Measurements from ENCODE around the gene PTPRR. TPM values are rescaled to one million over a fixed set of nuclear protein-coding genes. Genes with fewer than 3 reads are reported as not detected.

The PTPRR gene
- total and polyA plus RNA-seq, 10 of the 15 experiments (the other 5 are each of a cell fraction or from before 2014, with no cell fraction given), result 0.14 to 3.1 (median 0.42) TPM

- ChIA-PET SMC1A (ENCODE audit: uncharacterized antibody, unreplicated experiment) (no interaction called here), POLR2A (no interaction called here), CTCF (no interaction called here), RAD21 (ENCODE audit: unreplicated experiment) (no interaction called here)
- no peaks in the 10 kb centered on the region for H3K27me3 ChIP-seq (replicated peaks in 1 of 2; ENCODE audit: control insufficient read depth in 2 of 2, insufficient read depth in 2 of 2, low read length in 1 of 2)
- no peak overlapping the region for H2AFZ ChIP-seq (ENCODE audit: control insufficient read depth, low read depth, low read length)
- H3K9me3 ChIP-seq (replicated peaks; ENCODE audit: control insufficient read depth, insufficient read depth, low read length), result no peaks in the 10 kb centered on the region
- in situ Hi-C loops (cut with MboI) (no loop called here), intact Hi-C loops (cut with micrococcal nuclease; ENCODE audit: unreplicated experiment) (no loop called here)
- H3K79me2 ChIP-seq (ENCODE audit: control insufficient read depth, insufficient read depth, low read length), result no peaks in the 10 kb centered on the region
- H4K20me1 ChIP-seq (ENCODE audit: control insufficient read depth, insufficient read depth), result no peaks in the 10 kb centered on the region
- no peak overlapping the region for H3K4me3 ChIP-seq
- ATAC-seq (no peak), FAIRE-seq (no peak), DNase-seq (ENCODE audit: low read depth, low spot score) (no peak)
- no TSS peak for BruUV-seq (replicated peaks)
- TF ChIP-seq SREBF2 (IDR thresholded peaks at IDR 0.05; ENCODE audit: low read length) (no peak), BHLHE40 (IDR thresholded peaks at IDR 0.05; ENCODE audit: borderline replicate concordance in 1 of 2, low read depth in 2 of 2, low read length in 1 of 2) (no peak), NKRF (conservative IDR thresholded peaks at IDR 0.05) (no peak), CBX5 (IDR thresholded peaks at IDR 0.05; ENCODE audit: low read depth) (no peak), SMAD5 (IDR thresholded peaks at IDR 0.05; ENCODE audit: low read depth) (no peak), CHD4 (IDR thresholded peaks at IDR 0.05) (no peak)
- no peak overlapping the region for H3K4me2 ChIP-seq (ENCODE audit: control insufficient read depth, insufficient read depth)
- H3K9ac ChIP-seq (ENCODE audit: control insufficient read depth, insufficient read depth, low read length), result no peak overlapping the region
- H3K4me1 ChIP-seq (ENCODE audit: control insufficient read depth, insufficient read depth, low read length), result no peaks in the 10 kb centered on the region
- 85% methylated on average over 1 of the region's 1 CpG for WGBS (ENCODE audit: insufficient coverage, insufficient replicate concordance, low lambda C conversion rate, missing lambda C conversion rate)
- H3K36me3 ChIP-seq (ENCODE audit: control insufficient read depth in 2 of 2, insufficient read depth in 2 of 2, low read length in 1 of 2), result no peaks in the 10 kb centered on the region
- no peak overlapping the region for H3K27ac ChIP-seq (ENCODE audit: control insufficient read depth, insufficient read depth)
Observed at GRCh38 chr12:70652451-70652850, 268.1 kb downstream of the PTPRR start.

- no peak for FAIRE-seq
- Histone ChIP-seq H3K27me3 (replicated peaks in 1 of 2; ENCODE audit: control insufficient read depth in 2 of 2, insufficient read depth in 2 of 2, low read length in 1 of 2) (no peaks in the 10 kb centered on the region), H3K9me3 (replicated peaks; ENCODE audit: control insufficient read depth, insufficient read depth, low read length) (no peaks in the 10 kb centered on the region), H3K4me1 (ENCODE audit: control insufficient read depth, insufficient read depth, low read length) (no peaks in the 10 kb centered on the region), H3K36me3 (ENCODE audit: control insufficient read depth in 2 of 2, insufficient read depth in 2 of 2, low read length in 1 of 2) (no peaks in the 10 kb centered on the region), H3K4me2 (ENCODE audit: control insufficient read depth, insufficient read depth) (no peak overlapping the region), H2AFZ (ENCODE audit: control insufficient read depth, low read depth, low read length) (no peak overlapping the region), H3K4me3 (no peak overlapping the region), H4K20me1 (ENCODE audit: control insufficient read depth, insufficient read depth) (no peaks in the 10 kb centered on the region), H3K79me2 (ENCODE audit: control insufficient read depth, insufficient read depth, low read length) (no peaks in the 10 kb centered on the region), H3K9ac (ENCODE audit: control insufficient read depth, insufficient read depth, low read length) (no peak overlapping the region), H3K27ac (ENCODE audit: control insufficient read depth, insufficient read depth) (no peak overlapping the region)
- DNase-seq (ENCODE audit: low read depth, low spot score), result no peak
- BruUV-seq (replicated peaks), result no TSS peak
- ChIA-PET SMC1A (ENCODE audit: uncharacterized antibody, unreplicated experiment) (no interaction called here), RAD21 (ENCODE audit: unreplicated experiment) (no interaction called here), POLR2A (no interaction called here), CTCF (no interaction called here)
- WGBS (ENCODE audit: insufficient coverage, insufficient replicate concordance, low lambda C conversion rate, missing lambda C conversion rate), result 4% methylated on average over 2 of the region's 2 CpGs
- intact Hi-C loops (cut with micrococcal nuclease; ENCODE audit: unreplicated experiment), result no loop called here
- no peak for ATAC-seq
- in situ Hi-C loops (cut with MboI), result no loop called here
- TF ChIP-seq SMC3 (IDR thresholded peaks at IDR 0.05; ENCODE audit: borderline replicate concordance, low read length), result no peak
- no peak for TF ChIP-seq SREBF1 (IDR thresholded peaks at IDR 0.05; ENCODE audit: low read length)
- no peak for TF ChIP-seq POLR2AphosphoS2 (IDR thresholded peaks at IDR 0.05; ENCODE audit: low read depth, low read length)
- TF ChIP-seq MXI1 (IDR thresholded peaks at IDR 0.05; ENCODE audit: low read depth, low read length), result no peak
- TF ChIP-seq SIN3A (IDR thresholded peaks at IDR 0.05; ENCODE audit: low read depth, low read length), result no peak
- TF ChIP-seq EGR1 (IDR thresholded peaks at IDR 0.05; ENCODE audit: borderline replicate concordance in 1 of 2, low read depth in 2 of 2, low read length in 2 of 2), result no peak
- no peak for TF ChIP-seq BCL3 (IDR thresholded peaks at IDR 0.05; ENCODE audit: borderline replicate concordance, insufficient read depth, low read depth, low read length, poor library complexity, severe bottlenecking)
- no peak for TF ChIP-seq CHD2 (IDR thresholded peaks at IDR 0.05; ENCODE audit: borderline replicate concordance, low read depth, low read length)
- TF ChIP-seq FOXK2 (IDR thresholded peaks at IDR 0.05), result no peak
- TF ChIP-seq ESRRA (IDR thresholded peaks at IDR 0.05; ENCODE audit: low read length), result no peak
- no peak for TF ChIP-seq SIX5 (IDR thresholded peaks at IDR 0.05; ENCODE audit: low read depth, low read length, severe bottlenecking)
- no peak for TF ChIP-seq ZNF622 (IDR thresholded peaks at IDR 0.05)
Observed at GRCh38 chr12:70648831-70649230, 271.7 kb downstream of the PTPRR start.
